GM19395 (cell line): ENCODE measurements around the gene AIP.

Source experiments
- ATAC-seq: cut with Tn5 transposase; IDR thresholded peaks from one replicate; pipeline ENCODE4 v1.9.1; 2021; ENCODE audit warnings: mild to moderate bottlenecking, moderate library complexity; ENCODE audit not compliant: unreplicated experiment

The AIP gene

DNA sequence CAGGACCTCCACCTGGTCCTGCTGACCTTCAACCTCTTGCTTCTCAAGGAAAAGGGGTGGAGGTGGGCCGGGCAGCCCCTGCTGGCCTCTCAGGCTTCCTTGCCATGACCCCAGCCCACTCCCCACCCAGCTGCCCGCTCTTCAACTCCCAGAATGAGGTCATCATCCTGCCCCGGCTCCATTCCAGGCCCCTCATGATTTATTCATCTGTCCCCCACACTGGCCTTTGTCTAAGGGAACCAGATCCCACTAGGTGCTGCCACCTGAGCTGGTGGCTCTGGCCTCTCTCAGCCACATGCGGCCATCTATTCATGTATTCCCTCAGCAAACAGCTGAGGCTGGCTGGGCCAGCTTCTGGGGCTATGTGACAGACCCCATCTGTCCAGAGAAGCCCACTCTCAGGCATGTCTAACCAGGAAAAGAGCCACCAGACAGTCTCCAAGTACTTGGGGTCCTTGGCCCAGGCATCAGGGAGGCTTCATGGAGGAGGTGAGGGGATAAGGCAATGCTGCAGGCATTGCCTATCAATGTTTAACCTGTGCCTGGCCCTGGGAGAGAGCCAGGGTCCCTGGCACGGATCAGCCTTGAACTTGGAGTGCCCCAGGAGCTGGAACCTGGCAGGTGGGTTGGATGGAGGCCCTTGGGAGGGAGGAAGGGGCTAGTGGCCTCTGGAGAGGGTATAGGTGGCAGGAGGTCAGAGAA is 42.6 kb downstream of the AIP start:
- ATAC-seq, result no peak

DNA sequence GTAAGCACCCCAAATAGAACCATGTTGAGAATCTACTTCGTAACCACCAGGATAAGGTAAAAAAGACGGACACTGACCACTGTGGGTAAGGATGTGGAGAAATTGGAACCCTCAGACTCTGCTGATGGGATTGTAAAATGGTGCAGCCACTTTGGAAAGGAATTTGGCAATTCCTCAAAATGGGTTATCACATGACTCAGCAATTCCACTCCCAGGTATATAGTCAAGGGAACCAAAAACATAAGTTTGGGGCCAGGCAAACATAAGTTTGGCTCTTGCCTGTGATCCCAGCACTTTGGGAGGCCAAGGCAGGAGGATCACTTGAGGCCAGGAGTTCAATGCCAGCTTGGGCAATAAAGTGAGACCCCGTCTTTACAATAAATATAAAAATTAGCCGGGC is 45.5 kb downstream of the AIP start:
- ATAC-seq, result no peak

DNA sequence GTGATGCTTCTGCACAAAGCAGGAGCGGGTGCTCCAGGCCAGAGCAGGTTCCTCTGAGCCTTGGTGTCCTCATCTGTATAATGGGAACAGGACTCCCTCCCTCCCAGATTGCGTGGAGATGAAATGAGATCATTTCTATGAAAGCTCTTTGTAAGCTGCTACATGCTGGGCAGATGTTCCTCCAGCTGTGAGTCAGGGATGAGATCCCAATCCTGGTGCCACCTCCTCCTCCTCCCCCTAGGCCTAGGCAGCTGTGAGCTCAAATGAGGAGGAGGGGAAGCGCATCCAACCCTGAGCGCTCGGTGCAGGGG is 47.4 kb downstream of the AIP start:
- no peak for ATAC-seq

DNA sequence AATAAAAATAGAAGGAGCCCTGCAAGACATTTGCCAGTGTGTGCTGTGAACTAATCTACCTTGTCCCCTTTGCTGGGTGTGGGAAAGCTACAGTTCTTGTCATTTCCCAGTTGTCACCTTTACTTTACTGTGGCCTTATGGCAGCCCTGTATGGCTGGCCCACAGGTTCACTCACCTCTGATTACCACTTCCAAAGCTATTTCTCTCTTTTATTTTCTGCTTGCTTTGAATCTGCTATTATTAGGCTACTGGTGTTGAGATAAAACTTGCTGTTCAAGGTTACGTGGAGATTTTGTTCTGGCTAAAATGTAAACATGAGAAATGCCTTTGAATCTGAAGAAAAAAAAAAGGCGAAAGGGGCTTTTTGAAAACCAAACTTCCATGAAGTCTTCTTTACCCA is 50.1 kb downstream of the AIP start:
- no peak for ATAC-seq

DNA sequence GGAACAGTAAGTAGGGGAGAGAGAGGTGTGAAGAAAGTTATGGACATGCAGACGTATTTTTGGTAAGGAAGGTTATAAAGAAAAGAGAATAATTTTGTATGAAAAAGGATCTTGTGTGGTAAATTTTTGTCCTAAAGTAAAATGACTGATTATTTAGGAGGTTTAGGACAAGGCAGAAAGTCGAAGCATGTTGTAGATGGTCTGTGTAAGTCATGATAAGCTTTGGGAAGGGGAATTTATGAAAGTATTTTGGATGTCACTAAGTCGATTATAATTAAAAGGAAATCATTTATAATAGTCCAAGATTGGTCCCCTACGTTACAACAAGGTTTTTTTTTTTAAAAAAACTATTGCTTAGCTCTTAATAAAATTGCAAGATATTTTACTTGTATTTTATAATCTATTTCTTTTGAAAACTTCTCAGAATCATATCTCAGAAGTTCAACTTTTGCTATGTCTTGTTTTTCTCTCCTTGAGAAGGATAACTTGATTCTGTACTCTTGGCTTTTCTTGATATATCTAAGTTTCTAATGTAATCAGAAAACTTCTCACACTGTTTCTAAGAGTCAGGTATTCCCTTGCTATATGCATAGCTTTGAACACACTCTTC is 51.3 kb downstream of the AIP start:
- ATAC-seq, result no peak

DNA sequence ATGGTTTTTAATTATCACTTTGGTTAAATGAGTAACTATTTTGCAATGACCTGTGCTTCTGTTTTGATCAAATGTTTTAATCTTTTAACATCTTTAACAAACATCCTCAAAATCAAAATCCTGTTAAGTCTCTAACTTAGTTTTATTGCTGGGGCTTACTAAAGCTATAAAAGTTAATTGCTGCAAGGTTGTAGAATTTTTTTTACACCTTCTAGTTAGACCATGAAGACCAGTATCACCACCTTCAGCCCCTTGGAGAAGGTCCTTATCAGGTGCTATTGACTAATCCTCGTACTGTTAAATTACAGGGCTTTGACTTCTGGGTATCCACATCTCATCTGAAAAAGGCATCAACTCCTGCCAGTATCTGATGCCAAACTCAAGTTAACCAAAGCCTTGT is 52.7 kb downstream of the AIP start:
- no peak for ATAC-seq

DNA sequence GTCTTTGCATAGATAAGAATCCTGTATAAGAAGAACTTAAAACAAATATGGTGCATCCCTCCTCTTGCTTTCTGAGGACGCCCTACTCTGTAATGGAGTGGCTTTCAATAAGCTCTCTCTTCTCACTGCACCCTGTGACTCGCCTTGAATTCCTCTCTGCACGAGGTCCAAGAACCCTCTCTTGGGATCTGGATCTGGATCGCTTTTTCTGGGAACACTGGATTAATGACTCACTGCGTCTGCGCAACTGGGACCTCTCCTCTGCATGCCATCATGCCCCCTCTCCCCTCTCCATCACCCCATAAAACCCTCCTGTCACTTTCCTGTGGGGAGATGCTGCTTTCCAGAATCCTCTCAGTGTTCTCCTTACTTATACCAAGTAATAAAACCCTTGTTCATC is 55.5 kb downstream of the AIP start:
- ATAC-seq, result no peak

DNA sequence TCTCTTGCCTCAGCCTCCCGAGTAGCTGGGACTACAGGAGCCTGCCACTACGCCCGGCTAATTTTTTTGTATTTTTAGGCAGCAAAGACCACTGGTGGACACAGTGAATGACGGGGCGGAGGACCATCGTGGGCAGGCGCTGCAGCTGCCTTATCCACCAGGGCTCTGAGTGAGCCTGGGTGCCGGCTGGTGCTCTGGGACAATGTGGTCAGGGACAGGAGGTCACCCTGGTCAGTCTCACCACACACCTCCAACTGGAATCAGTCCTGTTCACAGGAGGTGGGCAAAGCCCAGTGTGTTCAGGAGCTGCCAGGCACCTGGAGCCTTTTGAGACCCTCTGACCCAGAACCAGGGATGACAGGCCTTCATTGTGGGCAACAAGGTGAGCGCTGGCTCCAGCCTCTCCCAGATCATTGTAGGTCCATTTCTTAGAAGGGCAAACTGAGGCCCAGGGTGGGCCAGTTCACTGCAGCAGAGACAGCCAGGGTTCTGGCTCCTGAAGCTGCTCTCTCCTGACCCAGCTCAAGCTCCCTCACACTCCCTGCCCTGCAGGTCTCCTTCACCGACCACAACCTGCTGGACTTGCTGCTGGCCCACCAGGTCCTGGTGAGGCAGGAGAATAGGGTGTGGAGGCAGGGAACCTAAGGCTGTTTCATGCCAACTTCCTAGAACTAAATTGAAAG is 56.1 kb downstream of the AIP start:
- ATAC-seq, result no peak

DNA sequence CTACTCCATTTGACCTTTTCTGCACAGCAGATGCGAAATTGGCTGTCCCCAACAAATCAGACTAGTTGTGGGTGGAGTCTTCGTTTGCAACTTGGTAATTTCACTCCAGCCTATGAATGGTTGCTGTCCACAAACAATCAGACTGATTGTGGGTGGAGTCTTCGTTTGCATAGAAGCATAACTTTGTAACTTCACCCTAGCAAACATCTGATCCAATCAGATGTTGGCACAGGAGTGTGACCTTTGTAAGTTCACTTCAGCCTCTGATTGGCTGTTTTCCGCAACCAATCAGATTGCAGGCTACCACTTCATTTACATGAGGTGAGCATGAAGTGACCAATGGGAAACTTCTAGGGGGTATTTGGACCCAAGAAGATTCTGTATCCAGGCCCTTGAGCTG is 56.7 kb downstream of the AIP start:
- no peak for ATAC-seq
